GM12873 (cell line): ENCODE data around the gene KCNMA1.

Source experiments
- TF ChIP-seq, protein P1 (sequence below): IDR thresholded peaks from 2 replicates; pipeline ENCODE4 v1.5.1; 2012; ENCODE audit warnings: low read depth, mild to moderate bottlenecking, moderate library complexity, low read length, control low read depth; ENCODE audit not compliant: insufficient read depth; ENCODE audit errors: missing control alignments

Gene KCNMA1

DNA sequence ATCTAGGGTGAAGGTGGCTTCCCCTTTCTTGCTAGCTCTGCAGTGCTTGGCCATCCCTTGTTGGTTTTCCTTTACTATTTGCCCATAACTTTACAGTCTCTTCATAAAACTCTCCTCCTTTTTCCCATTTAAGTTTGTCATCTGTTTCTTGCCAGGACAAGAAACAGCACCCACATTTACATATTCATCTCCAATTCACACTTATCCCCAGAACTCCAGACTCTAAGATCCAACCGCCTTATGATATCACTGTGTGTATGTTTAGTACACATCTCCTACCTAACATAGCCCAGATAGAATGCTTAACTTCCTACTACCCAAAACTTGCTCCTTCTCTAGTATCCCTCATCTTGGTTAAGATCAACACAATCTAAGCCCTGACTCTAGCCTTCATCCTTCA lies 622.2 kb downstream of the KCNMA1 start:
- TF ChIP-seq, protein P1, sequence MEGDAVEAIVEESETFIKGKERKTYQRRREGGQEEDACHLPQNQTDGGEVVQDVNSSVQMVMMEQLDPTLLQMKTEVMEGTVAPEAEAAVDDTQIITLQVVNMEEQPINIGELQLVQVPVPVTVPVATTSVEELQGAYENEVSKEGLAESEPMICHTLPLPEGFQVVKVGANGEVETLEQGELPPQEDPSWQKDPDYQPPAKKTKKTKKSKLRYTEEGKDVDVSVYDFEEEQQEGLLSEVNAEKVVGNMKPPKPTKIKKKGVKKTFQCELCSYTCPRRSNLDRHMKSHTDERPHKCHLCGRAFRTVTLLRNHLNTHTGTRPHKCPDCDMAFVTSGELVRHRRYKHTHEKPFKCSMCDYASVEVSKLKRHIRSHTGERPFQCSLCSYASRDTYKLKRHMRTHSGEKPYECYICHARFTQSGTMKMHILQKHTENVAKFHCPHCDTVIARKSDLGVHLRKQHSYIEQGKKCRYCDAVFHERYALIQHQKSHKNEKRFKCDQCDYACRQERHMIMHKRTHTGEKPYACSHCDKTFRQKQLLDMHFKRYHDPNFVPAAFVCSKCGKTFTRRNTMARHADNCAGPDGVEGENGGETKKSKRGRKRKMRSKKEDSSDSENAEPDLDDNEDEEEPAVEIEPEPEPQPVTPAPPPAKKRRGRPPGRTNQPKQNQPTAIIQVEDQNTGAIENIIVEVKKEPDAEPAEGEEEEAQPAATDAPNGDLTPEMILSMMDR = no peak

DNA sequence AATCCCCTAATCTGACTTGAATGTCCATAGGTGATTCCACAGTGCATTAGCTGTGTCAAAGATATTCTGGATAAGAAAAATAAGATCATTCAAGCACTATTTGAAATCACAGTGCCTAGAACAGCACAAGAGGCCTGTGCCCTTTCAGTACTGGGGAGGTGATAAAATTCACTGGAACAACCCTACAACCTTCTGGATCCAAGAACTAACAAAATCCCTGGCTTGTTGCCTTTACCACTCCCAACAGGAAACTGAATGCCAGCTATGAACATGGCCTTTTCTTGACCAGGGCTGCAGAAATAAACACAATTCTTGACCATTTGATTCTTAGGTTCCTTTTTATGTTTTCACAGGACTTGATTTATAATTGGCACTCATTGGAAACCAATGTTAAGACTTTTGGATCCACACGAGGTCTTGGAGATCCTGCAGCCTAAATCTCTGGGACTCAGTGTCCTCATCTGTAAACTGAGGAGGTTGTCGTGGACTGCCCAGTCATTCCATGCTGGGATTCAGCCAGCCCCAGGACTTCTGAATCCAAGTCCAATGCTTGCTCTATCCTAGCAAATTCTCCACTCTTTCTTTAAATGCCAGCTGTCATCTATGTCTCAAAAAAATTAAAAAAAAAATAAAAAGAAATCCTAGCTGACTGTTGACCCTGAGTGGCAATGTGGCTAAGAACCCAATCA lies 624.7 kb downstream of the KCNMA1 start:
- TF ChIP-seq, protein P1 = no peak

DNA sequence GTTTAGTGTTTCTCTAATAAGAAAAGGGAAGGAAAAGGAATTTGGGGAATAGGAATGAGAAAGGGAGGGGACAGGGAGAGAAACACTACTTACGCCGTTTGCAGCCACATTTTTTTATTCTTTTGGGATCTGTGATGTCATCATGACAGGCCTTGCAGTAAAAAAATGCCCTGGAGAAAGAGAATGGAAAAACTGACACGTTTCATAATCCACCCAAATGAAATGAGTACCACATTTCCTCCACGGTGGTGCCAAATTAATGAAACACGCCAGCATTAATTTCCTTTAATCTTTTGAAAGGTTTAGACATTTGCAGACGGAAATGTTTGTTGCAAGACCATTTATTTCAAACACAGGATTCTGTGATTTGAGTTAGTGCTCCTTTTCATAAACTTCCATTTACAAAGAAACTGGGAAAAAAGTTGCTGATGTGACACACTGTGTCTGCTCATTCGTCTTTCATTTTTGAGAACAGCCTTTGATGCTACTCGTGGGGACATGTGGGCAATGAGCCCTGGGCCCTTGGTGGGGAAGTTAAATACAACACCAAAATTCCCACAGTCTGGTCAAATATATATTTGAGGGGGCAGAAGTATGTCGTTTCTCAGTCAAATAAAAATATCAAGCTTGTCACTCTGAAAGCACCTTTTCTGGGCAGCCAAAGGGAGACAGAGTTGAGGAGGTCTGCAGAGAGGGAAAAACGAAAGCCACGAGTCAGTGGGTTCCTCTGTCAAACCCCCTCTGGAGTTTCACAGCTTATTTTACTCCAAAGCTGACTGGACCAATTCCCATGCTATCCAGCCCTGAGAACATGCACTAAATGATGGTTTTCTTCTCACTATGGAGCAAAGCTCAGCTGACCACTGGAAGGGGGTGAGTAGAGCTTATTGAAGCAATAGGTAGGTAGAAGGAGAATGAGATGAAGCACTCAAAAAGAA lies 625.5 kb downstream of the KCNMA1 start:
- TF ChIP-seq, protein P1 = no peak

DNA sequence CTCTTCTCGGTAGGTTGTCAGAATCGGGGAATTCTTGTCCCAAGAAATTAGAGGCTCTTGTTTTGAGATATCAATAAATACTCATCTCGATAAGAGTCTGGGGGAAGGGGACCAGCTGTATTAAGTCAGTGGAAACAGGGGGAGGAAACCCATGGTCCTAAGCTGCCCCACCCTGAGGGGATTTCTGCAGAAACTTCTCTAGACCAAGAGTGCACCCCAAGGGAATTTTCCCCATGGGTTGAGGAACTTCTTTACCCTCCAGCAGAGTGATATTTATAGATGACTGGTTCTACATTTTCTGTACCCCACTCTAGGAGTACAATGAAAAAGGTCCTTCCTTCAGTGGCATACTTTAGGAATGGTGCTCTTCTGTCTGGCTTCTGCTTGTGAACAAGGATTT lies 627.2 kb downstream of the KCNMA1 start:
- TF ChIP-seq, protein P1 = no peak

DNA sequence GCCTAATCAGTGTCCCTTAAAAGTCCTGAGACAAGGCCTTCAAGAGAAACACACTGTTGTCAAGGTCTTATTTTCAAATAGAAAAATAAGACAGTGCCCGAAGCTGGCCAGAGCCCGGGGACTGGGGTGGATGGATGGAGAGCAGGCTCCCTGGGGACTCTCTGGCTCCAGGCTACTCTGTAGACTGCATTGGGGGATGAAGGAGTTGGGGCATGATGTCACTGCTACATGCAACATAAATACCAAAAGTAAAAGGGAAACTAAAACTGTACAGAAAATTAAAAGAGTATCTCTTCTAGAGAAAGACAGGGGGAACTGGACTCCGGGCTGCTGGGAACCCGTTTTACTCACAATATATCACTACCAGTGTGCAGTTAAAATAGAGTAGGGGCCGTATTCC lies 629.8 kb downstream of the KCNMA1 start:
- TF ChIP-seq, protein P1 = no peak

DNA sequence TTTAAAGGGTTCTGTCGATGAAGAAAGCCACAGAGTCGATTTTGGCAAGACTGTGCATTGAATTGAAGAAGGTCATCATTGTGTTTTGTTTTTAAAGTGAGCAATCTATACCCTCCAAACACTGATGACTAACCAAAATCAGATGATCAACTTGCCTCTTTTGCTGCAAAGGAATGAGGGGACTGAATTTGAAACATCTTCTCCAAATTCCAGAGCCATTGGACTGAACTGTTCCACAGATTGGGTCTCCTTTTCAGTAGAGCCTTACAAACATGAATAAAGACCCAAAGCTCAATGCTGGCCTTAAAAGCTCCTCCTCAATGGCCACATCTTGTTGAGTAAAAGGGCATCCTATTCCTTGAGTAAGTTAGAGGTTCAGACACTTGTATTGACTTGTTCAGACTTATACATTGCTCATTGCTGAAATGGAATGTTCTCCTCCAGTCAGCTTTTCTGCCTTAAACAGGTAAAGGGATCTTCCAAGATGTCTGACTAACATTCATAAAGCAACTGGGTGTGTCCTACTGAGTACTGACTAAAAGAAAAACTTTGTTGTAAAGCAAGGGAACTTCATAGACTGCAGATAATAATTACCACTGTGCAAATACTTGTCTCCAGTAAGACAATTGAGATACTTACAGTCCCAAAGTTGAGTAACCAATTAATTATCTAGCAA lies 630.6 kb downstream of the KCNMA1 start:
- TF ChIP-seq, protein P1 = no peak

DNA sequence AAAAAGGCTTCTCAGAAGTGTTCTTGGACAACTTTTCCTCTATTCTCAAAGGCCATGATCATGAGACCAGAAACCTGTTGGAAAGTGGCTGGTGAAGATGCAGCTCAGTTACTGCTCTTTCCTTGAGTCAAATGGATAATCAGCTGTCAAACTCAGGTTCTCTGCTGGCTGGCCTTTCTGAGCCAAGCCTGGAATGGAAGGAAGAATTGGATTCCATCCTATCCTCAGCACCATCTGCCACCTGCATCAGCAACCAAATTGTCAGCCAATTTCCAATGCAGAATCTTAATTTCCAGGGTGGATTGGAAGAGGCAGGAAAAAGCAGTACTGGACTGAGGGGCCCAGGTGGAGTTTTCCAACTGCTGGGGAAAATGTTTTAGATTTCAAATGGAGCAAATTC lies 631.7 kb downstream of the KCNMA1 start:
- TF ChIP-seq, protein P1 = no peak
